GM19324 (cell line): ENCODE data around the gene UBE2F.
"Not testable (repeated sequence)": the region's sequence is repeated elsewhere in the genome, so short reads cannot be mapped to it uniquely, and the experiment has no call there.

Experiments used
- ATAC-seq: cut with Tn5 transposase; IDR thresholded peaks from one replicate; pipeline ENCODE4 v1.9.1; 2021; ENCODE audit warnings: mild to moderate bottlenecking, moderate library complexity; ENCODE audit not compliant: unreplicated experiment, low FRiP score

The UBE2F gene

DNA sequence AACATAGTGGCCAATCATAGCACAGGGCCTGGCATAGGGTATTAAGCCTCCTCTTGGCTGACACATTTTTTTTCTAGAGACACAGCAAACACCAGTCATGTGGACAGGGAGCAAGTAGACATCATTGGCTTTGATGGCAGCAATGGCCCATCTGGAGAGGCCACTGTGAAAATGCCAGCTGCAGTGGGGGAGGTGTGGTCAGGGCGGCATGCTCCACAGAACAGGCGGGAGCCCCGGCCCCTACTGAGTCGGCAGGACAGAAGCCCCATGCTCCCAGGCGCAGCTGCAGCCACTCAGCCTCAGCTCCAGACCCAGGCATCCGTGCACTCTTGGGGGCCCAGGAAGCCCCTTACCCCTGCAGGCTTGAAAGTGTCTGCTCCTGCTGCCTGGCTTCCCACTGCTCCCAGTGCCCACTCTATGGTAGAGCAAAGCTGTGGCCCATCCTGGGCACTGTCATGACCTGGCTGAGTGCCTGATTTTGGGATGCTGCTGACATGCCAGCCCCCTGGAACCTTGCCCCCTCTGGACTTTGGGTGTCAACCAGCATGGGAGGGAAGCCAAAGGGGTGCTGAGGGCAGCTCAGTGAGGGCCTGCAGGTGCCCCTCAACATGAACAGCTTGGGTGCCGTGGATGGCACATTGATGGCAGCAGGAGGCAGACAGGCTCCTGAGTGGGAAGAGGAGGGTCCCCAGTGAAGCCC, 23.3 kb upstream of the UBE2F start:
- ATAC-seq: no peak

DNA sequence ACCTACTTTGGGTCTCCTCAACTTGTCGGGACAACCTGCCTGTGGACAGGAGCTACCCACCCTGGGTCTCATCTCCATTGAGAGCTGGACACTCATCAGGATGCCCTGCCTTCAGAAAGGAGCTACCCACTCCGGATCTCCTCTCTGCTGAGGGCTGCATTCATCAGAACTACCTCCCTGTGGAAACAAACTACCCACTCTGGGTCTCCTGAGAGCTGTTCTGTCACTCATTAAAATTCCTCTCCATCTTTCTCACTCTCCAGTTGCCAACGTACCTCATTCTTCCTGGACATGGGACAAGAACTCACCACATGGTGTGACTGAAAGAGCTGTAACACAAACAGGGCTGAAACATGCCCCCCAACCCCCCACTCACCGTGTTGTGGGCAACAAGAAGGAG, 22.5 kb upstream of the UBE2F start:
- ATAC-seq: no peak

DNA sequence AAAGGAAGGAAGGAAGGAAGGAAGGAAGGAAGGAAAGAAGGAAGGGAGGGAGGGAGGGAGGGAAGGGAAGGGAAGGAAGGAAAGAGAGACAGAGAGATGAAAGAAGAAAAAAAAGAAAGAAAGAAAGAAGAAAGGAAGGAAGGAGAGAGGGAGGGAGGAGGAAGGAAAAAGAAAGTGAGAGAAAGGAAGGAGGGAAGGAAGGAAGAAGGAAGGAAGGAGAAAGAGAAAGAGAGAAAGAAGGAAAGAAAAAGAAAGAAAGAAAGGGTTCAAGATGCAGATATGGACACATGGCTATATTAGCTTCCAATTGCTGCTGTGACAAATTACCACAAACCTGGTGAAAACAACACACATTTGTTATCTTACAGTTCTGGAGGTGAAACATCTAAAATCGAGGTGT, 20.4 kb upstream of the UBE2F start:
- no peak for ATAC-seq

DNA sequence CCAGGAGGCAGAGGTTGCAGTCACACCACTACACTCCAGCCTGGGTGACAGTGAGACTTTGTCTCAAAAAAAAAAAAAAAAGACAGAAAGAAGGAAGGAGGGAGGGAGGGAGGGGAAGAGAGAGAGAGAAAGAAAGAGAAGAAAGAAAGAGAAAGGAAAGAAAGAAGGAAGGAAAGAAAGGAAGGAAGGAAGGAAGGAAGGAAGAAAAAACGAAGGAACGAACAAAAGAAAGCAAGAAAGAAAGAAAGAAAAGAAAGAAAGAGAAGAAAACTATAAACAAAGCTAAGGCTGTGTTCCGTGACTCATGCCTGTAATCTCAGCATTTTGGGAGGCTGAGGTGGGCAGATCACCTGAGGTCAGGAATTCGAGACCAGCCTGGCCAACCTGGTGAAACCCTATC, 15.5 kb upstream of the UBE2F start:
- ATAC-seq: not testable (repeated sequence)

DNA sequence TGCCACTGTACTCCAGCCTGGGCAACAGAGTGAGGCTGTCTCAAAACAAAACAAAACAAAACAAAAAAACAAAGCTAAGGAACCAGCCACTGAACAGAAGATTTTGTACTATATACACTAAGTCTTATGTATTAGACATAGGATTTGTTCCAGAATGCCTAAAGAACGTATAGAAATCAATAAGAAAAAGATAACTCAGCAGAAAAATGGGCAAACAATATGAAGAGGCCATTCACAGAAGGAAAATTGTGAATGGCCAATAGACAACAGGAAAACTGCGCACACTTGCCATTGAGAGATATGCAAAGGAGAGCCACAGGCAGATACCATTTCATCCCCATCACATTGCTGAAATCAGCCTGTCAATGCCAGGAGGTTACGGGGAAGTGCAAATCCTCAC, 14.9 kb upstream of the UBE2F start:
- ATAC-seq: no peak

DNA sequence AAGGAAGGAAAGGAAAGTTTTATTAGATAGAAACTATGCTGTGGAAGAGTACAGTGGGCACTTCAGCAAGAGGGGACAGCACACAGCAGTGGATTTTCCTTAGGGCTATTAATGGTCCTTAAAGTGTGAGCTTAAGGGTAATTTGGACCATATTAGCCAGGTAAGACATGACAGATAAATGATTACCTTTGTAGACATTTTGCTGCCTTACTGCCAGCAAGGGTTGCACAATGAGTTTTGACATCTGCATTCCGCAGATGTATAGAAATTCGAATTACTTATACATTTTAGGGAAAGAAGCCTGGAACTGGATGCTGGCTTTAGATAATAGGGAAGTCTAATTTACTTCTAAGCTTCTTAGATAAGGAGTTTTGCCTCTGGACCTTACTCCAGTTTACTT, 14.0 kb upstream of the UBE2F start:
- ATAC-seq: no peak

DNA sequence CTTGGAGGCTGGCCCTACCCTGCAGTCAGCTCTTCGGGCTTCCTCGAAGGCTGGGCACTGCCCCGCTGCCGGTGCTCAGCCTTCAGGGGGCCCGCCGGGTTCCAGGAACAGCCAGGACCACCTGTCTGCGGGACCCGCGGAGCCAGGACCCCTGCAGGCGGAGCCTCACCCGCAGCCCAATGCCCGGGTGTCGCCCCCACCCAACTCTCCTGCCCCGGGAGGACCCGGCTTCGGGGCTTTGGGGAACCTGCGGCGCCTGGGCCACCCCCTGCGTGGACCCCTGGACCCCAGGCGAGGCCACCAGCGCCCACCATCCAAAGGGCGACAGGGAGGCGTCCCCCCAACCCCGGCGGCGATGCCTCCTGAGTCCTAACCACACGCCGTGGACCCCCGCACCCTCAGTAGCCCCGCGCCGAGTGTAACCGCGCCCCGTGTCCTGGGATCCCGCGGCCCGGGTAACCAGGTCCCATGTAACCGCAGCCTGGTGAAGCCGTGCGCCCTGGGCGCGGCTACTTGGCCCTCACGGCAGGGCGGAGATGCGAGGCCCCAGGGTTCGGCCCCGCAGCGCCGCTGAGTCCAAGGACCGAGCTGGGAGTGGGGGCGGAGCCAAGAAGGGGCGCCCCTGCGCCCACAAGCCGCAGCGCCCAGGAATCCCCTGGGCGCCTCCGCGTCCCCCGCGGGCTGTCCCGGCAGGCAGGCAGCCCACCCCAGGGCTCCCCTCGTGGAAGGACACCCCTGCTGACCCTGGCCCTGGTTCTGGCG, 11.0 kb upstream of the UBE2F start:
- ATAC-seq: no peak

DNA sequence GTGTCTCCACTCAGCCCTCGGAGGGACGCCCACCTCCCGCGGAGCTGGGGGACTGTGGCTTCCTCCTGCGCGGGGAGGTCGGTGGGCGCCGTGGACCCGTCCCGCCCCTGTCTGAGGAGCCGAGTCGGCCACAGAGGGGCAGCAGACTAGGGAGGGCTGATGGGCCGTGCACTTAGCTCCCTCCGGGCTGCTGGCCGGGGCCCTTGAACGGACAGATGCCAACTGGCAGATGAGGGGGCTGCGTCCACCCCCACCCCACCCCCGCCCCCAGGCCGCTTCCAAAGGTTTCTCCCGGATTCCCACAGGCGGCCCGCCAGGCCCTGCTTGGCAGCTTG, 10.4 kb upstream of the UBE2F start:
- ATAC-seq: no peak

DNA sequence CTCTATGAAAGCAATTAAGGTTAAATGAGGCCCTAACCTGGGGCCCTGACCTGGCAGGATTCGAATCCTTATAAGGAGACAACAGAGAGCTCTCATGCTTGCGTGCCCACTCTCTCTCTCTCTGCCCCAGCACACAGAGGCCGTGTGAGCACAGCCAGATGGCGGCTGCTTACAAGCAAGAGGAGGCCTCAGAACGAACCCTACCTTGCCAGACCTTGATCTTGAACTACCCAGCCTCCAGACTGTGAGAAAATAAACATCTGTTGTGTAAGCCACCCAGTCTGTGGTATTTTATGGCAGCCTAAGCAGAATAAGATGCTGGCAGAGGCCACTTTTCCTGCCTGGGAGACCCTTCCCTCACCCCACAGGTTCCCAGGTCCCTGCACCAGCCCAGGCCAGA, 5.2 kb upstream of the UBE2F start:
- no peak for ATAC-seq

DNA sequence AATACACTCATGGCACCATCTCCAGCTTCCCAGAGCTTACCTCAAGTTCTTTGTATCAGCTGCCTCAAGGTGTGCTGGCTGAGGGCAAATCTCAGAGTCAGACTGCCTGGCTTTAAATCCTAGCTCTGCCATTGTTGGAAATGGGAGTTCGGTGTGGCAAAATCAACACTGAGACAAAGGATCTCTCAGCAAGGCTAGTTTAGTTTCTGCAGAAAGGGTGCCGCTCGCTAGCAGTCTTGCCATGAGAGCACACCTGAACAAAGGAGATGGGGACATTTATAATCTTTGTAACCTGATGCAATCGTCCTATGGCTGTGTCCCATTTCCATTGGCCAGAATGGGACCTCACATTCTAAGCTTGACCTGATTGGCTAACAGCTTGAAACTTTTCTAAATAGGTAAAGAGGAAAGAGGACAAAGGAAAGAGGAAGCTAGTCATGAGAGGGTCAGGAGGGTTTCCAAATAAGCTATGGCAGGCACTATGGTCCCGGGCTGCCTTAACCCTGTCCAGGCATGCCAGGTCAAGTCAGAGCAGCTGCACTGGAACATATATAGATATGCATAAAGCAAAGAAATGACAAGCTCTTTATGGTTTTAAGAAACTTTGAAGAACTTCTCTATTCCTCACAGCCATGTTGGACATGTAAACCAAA, 4.3 kb upstream of the UBE2F start:
- ATAC-seq: no peak

DNA sequence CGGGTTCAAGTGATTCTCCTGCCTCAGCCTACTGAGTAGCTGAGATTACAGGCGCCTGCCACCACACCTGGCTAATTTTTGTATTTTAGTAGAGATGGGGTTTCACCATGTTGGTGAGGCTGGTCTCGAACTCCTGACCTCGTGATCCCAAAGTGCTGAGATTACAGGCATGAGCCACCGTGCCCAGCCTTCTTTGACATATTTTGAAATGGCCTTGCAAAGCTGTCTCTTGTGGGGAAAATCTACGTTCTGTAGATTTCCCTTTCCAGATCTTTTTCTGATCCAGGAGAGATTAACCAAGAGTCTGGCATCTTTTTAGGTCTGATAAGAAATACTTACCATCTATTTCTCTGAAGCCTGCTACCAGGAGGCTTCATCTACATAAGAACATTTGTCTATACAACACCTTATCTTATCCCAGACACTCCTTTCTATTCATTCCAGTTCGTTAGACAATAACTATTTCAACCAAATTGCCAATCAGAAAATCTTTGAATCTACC, 3.3 kb upstream of the UBE2F start:
- not testable (repeated sequence) for ATAC-seq

DNA sequence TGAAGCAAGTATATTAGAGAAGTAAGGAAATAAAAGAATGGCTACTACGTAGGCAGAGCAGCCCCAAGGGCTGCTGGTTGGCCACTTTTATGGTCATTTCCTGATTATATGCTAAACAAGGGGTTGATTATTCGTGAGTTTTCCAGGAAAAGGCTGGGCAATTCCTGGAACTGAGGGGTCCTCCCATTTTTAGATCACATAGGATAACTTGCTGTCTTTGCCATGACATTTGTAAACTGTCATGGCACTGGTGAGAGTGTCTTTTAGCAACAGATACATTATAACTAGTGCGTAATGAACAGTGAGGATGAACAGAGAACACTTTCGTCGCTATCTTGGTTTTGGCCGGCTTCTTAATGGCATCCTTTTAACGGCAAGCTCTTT, 2.6 kb upstream of the UBE2F start:
- ATAC-seq: no peak

DNA sequence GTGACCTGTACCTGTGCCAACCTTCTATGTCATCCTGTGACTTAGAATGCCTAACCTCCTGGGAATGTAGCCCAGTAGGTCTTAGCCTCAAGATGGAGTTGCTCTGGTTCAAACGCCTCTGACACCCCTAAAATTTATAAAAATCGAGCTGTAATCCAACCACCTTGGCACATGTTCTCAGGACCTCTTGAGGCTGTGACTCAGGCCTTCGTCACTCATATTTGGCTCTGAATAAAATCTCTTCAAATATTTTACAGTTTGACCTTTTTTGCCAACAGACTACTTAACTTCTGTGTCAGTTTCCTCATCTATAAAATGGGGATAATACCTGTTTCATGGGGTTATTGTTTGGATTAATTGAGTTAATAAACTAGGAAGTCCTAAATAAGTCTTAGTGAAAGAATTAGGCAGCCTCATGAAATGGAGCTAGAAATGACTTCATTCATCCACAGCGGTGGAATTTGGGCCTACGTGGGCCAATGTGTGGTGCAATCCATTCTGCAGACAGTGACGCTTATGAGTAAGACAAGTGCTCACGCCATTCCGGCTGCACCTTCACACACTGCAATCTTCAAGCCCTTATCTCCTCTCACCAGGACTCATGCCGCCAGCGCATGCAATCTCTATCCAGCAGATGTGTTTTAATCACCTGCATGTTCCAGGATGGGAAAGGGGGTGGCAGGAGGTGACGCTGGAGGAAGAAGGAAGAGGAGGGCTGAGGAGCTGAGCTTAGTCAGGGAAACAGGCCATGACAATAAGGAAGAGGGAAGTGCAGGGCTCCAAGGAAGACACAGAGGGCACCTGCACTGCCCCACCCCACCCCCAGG, 2.0 kb upstream of the UBE2F start:
- ATAC-seq: no peak

DNA sequence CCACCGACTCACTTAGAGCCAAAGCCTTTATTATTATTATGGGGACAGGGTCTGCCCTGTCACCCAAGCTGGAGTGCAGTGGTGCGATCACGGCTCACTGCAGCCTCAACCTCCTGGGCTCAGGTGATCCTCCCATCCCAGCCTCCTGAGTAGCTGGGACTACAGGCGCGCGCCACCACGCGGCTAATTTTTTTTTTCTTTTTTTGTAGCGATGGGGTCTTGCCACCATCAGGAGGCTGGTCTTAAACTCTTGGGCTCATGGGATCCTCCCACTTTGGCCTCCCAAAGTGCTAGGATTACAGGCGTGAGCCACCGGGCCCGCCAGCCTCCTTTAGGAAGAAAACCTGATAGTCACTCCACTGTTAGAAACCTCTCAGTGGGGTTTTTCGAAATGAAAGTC, 970 bp upstream of the UBE2F start:
- not testable (repeated sequence) for ATAC-seq

DNA sequence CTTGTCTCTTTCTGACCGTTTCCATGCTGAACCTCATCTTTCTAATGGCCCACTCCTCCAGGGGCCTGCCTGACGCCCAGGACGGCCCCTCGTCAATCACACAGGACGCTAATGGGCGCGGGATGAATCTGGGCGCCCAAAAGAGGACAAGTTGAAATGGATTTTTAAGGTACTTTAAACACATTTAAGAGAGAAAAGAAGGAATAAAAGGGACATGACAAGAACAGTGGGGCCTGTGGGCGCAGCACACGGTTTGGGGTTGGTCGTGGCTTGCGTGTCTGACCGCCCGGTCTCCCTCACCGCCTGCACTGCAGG, 607 bp upstream of the UBE2F start:
- ATAC-seq: peak; percentile 39

DNA sequence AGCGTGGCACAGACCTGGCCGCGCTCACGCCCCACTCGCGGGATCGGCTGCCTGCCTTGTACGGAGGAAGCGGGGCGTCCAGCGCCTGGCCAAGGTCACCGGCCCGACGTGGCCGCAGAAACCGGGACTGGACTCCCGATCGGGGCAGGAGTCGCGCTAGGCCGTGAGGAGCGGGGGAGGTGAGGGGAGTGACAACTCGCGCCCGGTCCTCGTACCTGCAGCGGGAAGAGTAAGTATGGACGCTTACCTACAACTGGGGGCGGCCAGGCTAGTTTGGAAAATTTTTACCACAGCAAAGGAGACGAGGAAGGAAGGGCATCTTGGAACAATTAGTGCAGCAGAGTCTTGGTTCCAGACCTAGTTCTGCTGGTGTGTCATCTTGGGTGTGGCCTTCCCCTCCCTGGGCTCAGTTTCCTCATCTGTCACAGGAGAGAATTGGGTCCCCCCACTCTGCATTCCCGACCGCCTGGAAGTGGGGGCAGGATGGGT, 693 bp downstream of the UBE2F start:
- peak; percentile 1 for ATAC-seq

DNA sequence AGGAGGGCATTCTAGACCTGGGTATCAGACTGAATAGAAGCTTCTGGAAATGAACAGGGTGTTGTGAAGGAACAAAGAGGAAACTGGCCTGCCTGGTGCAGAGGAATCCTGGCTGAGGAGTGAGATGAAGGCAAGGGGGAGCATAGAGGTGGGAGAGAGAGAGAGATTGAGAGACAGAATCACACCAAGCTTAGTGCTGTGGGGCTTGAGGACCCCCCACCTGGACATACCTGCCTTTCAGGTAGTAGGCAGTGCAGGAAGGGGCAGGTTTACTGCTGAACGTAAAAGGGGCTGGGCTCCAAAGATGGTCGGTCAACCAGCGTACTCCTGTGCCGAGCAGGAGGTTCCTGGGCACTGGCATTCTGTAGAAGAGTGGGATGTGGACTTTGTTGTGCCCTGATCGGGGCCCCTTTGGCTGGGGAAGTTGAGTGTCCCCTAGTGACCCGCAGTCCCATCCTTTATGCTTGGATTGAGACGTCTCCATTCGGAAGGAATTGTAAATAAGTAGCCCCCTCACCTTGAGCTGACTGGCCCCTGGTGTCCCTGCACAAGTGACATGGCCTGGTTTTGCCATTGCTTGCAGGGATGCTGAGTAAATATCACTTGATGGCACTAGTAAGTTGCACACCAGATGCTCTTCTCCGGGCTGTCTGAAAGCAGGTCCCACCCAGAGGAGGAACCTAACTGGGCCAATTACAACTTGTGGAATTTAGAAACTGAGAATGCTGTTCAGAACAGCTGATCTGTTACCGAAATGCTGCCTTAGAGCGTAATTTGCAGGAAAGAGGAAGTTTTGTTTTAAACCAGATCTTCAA, 1.4 kb downstream of the UBE2F start:
- ATAC-seq: peak; percentile 32

DNA sequence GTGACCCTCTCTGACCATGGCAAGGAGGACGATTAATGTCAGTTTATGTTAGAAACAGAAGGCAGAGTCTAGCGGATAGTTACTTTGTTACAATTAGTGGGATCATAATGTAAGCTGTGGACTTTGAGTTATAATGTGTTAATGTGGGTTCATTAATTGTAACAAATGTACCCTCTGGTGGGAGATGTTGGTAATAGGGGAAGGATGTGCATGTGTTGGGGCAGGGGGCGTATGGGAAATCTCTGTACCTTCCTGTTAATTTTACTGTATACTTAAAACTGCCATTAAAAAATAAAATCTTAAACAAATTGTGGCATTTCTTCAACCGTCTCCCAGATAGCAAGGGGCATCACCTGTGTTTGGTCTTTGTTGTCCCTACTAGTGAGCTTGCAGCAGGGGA, 4.8 kb downstream of the UBE2F start:
- no peak for ATAC-seq

DNA sequence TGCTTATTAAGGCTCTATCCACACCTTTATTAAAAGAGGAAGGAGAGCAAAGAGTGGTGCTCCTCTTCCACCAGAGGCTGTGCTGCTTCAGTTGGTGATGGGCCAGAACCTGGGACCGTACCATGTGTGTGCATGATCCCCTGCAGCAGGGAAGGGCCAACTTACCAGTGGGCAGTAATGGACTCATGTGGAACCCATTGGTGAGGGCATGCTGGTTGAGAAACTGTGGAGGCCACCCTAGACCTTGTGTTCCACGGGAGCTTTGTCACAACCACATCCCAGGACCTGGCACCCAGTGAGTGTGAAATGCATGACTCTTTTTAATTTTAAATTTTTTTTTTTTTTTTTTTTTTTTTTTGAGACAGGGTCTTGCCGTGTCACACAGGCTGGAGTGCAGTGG, 5.4 kb downstream of the UBE2F start:
- no peak for ATAC-seq

DNA sequence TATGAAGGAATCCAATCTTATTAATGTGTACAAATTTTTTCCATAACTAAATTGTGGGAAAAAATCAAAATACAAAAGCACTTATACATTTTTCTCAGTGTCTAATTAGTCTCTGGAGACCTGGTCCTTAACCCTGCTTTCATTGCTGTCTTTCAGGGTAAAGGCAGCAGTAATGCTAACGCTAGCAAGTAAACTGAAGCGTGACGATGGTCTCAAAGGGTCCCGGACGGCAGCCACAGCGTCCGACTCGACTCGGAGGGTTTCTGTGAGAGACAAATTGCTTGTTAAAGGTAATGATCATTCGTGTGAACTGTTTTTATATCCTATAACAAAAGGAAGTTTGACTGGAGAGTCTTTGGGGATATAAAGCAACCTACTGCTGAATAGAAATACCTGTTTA, 6.1 kb downstream of the UBE2F start:
- ATAC-seq: no peak
